SK-N-SH treated with all-trans-retinoic acid at 6 μM for 48 hours (cell line): ENCODE results near the gene LAMA1.

Experiments
- RARB ChIP-seq: fragments of 250-450 bp; sonication (Bioruptor Pico); IDR thresholded peaks from 2 replicates; pipeline ENCODE4 v1.8.0; 2021; ENCODE audit warnings: mild to moderate bottlenecking, moderate library complexity
- ZFP3 ChIP-seq: fragments of 250-450 bp; sonication (Bioruptor Pico); IDR thresholded peaks from 2 replicates; pipeline ENCODE4 v1.5.0; 2020; ENCODE audit warnings: mild to moderate bottlenecking, moderate library complexity
- ZFP30 ChIP-seq: fragments of 450-650 bp; formaldehyde crosslinking; IDR thresholded peaks from 2 replicates; pipeline ENCODE4 v1.5.0; 2022; ENCODE audit warnings: mild to moderate bottlenecking, moderate library complexity

DNA sequence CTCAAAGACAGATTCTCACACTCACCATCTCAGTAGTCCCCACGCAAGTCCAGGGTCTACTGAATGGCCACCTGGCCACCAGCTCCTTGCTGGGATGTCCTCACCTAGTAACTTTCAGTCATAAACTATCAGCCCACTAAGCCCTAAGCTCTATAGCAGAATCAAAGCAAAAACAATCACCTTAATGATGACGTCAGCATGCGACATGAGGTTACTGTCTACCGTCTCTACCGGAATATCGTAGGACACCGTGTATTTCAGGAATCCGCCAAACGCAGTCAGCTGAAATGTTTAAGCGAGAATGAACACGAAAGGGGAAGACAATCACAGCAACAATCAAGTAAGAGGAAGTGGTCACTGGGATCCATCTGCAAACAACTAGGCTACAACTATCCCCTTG lies 81.8 kb downstream of the LAMA1 start:
- no peak for TF ChIP-seq ZFP30 (CRISPR knock-in tag)
- no peak for TF ChIP-seq ZFP3 (CRISPR knock-in tag)
- no peak for TF ChIP-seq RARB (CRISPR knock-in tag)
